HepG2 (cell line): Measurements from ENCODE around the gene PXYLP1. TPM values are rescaled to one million over a fixed set of nuclear protein-coding genes. Genes with fewer than 3 reads are reported as not detected.
A peak's percentile ranks its signal among the peaks of the same experiment; 100 is the strongest.

Experiments used
- ATF7 ChIP-seq, 2 experiments: fragments of 450-650 bp in 1 of 2; sonication (generic) in 1 of 2; formaldehyde crosslinking in 1 of 2; IDR thresholded peaks; 2 replicates each; pipeline versions ENCODE4 v1.4.0 to v1.6.1; 2016 to 2020; ENCODE audit warnings: antibody characterized with exemption in 1 of 2, mild to moderate bottlenecking in 1 of 2, missing genetic modification reagents in 1 of 2
- ATRX ChIP-seq: sonication (generic); formaldehyde crosslinking; IDR thresholded peaks from 2 replicates; pipeline ENCODE4 v1.4.0; 2020; ENCODE audit warnings: missing genetic modification reagents, borderline replicate concordance
- BCL6 ChIP-seq: IDR thresholded peaks from 2 replicates; pipeline ENCODE4 v1.6.1; 2016; ENCODE audit warnings: missing genetic modification reagents, missing compliant biosample characterization
- CBX5 ChIP-seq: sonication (generic); formaldehyde crosslinking; IDR thresholded peaks from 2 replicates; pipeline ENCODE4 v1.4.0; 2020; ENCODE audit warnings: missing genetic modification reagents, borderline replicate concordance
- CREM ChIP-seq, 2 experiments: sonication (generic) in 1 of 2; formaldehyde crosslinking in 1 of 2; IDR thresholded peaks; 2 replicates each; pipeline versions ENCODE4 v1.4.0 to v1.6.1; 2016 to 2020; ENCODE audit warnings: antibody characterized with exemption in 1 of 2, mild to moderate bottlenecking in 1 of 2, missing genetic modification reagents in 1 of 2
- EP300 ChIP-seq, 3 experiments: sonication (generic) in 1 of 3; formaldehyde crosslinking in 1 of 3; IDR thresholded peaks; 2 replicates each; pipeline versions ENCODE4 v1.5.1 to v1.6.1; 2011 to 2020; ENCODE audit warnings: low read depth in 2 of 3, low read length in 2 of 3, borderline replicate concordance in 1 of 3, improper control_type of control experiment in 1 of 3, mild to moderate bottlenecking in 1 of 3, missing genetic modification reagents in 1 of 3, moderate library complexity in 1 of 3
- FOSL2 ChIP-seq: sonication (generic); formaldehyde crosslinking; IDR thresholded peaks from 2 replicates; pipeline ENCODE4 v1.4.0; 2020; ENCODE audit warnings: missing genetic modification reagents
- FOXA1 ChIP-seq, 2 experiments: fragments of 450-650 bp in 1 of 2; sonication (generic) in 1 of 2; formaldehyde crosslinking in 1 of 2; IDR thresholded peaks; 2 replicates each; pipeline versions ENCODE4 v1.4.0 to v1.6.1; 2016 to 2020; ENCODE audit warnings: missing genetic modification reagents in 1 of 2
- FOXA3 ChIP-seq: IDR thresholded peaks from 2 replicates; pipeline ENCODE4 v1.6.1; 2016; ENCODE audit warnings: missing genetic modification reagents, missing compliant biosample characterization
- GABPA ChIP-seq, 2 experiments: IDR thresholded peaks; 2 replicates each; pipeline ENCODE4 v1.6.1; 2011 to 2016; ENCODE audit warnings: low read depth in 2 of 2, low read length in 1 of 2, missing biosample characterization in 1 of 2, missing genetic modification characterization in 1 of 2
- JUN ChIP-seq: sonication (generic); formaldehyde crosslinking; IDR thresholded peaks from 2 replicates; pipeline ENCODE4 v1.4.0; 2020; ENCODE audit warnings: mild to moderate bottlenecking, missing genetic modification reagents
- KAT8 ChIP-seq: IDR thresholded peaks from 2 replicates; pipeline ENCODE4 v1.6.1; 2016; ENCODE audit warnings: missing genetic modification reagents, missing compliant biosample characterization
- ONECUT2 ChIP-seq: sonication (generic); formaldehyde crosslinking; IDR thresholded peaks from 2 replicates; pipeline ENCODE4 v1.4.0; 2020; ENCODE audit warnings: missing genetic modification reagents
- REXO4 ChIP-seq: sonication (generic); formaldehyde crosslinking; IDR thresholded peaks from 2 replicates; pipeline ENCODE4 v1.8.0; 2022; ENCODE audit warnings: missing genetic modification reagents, mild to moderate bottlenecking, borderline replicate concordance
- RXRB ChIP-seq: IDR thresholded peaks from 2 replicates; pipeline ENCODE4 v1.6.1; 2016; ENCODE audit warnings: borderline replicate concordance, missing genetic modification reagents, missing compliant biosample characterization
- SMARCE1 ChIP-seq: fragments of 450-650 bp; IDR thresholded peaks from 2 replicates; pipeline ENCODE4 v1.6.1; 2017; ENCODE audit warnings: borderline replicate concordance
- SOX5 ChIP-seq: IDR thresholded peaks from 2 replicates; pipeline ENCODE4 v1.6.1; 2016; ENCODE audit warnings: borderline replicate concordance
- SOX6 ChIP-seq, 2 experiments: fragments of 450-650 bp in 1 of 2; sonication (generic) in 1 of 2; formaldehyde crosslinking in 1 of 2; IDR thresholded peaks; 2 replicates each; pipeline versions ENCODE4 v1.4.0 to v1.6.1; 2017 to 2020; ENCODE audit warnings: antibody characterized with exemption in 1 of 2, mild to moderate bottlenecking in 1 of 2, missing genetic modification reagents in 1 of 2
- SPEN ChIP-seq: sonication (generic); formaldehyde crosslinking; IDR thresholded peaks from 2 replicates; pipeline ENCODE4 v1.5.1; 2020; ENCODE audit warnings: low read depth, mild to moderate bottlenecking, missing genetic modification reagents
- TBX3 ChIP-seq: fragments of 450-650 bp; IDR thresholded peaks from 2 replicates; pipeline ENCODE4 v1.6.1; 2017; ENCODE audit warnings: antibody characterized with exemption, mild to moderate bottlenecking, inconsistent platforms, borderline replicate concordance
- TRIM24 ChIP-seq: sonication (generic); formaldehyde crosslinking; IDR thresholded peaks from 2 replicates; pipeline ENCODE4 v1.8.0; 2022; ENCODE audit warnings: mild to moderate bottlenecking, missing genetic modification reagents
- ZFP1 ChIP-seq: IDR thresholded peaks from 2 replicates; pipeline ENCODE4 v1.6.1; 2016
- ZNF614 ChIP-seq: IDR thresholded peaks from 2 replicates; pipeline ENCODE4 v1.6.1; 2018; ENCODE audit warnings: missing biosample characterization, missing genetic modification reagents, inconsistent platforms, borderline replicate concordance
- polyA plus RNA-seq, 8 experiments: library from polyadenylated mRNA; depleted of rRNA in 3 of 8; stranded (reverse) in 7 of 8; unstranded in 1 of 8; fragments of >200 nt; fragmentation: Illumina TruSeq in 4 of 8; extraction: Trizol in 4 of 8; gene quantifications; 2 replicates each; pipeline versions ENCODE4 v1.2.1 to v1.2.3, GENCODE V29; 2011 to 2016; ENCODE audit warnings: low read depth in 4 of 8, missing spikeins in 1 of 8, mixed read lengths in 1 of 8; ENCODE audit not compliant: insufficient read depth in 1 of 8
- total RNA-seq, 5 experiments: library from RNA; depleted of rRNA; stranded (reverse); fragments of >200 nt; fragmentation: Illumina TruSeq; extraction: Trizol; gene quantifications; 2 replicates each; pipeline ENCODE4 v1.2.3, GENCODE V29; 2016; ENCODE audit warnings: low read depth in 1 of 5
- TF ChIP-seq, protein P1 (sequence below): IDR thresholded peaks from 2 replicates; pipeline ENCODE4 v1.4.0; 2020; ENCODE audit warnings: mild to moderate bottlenecking, missing genetic modification reagents
- TF ChIP-seq, protein P2 (sequence below): IDR thresholded peaks from 2 replicates; pipeline ENCODE4 v1.6.1; 2016; ENCODE audit warnings: mild to moderate bottlenecking

Gene PXYLP1
- total and polyA plus RNA-seq, 2 of the 13 experiments (the other 11 are each of a cell fraction or from before 2014, with no cell fraction given): 4.9 to 8.1 TPM

- TF ChIP-seq, protein P1, sequence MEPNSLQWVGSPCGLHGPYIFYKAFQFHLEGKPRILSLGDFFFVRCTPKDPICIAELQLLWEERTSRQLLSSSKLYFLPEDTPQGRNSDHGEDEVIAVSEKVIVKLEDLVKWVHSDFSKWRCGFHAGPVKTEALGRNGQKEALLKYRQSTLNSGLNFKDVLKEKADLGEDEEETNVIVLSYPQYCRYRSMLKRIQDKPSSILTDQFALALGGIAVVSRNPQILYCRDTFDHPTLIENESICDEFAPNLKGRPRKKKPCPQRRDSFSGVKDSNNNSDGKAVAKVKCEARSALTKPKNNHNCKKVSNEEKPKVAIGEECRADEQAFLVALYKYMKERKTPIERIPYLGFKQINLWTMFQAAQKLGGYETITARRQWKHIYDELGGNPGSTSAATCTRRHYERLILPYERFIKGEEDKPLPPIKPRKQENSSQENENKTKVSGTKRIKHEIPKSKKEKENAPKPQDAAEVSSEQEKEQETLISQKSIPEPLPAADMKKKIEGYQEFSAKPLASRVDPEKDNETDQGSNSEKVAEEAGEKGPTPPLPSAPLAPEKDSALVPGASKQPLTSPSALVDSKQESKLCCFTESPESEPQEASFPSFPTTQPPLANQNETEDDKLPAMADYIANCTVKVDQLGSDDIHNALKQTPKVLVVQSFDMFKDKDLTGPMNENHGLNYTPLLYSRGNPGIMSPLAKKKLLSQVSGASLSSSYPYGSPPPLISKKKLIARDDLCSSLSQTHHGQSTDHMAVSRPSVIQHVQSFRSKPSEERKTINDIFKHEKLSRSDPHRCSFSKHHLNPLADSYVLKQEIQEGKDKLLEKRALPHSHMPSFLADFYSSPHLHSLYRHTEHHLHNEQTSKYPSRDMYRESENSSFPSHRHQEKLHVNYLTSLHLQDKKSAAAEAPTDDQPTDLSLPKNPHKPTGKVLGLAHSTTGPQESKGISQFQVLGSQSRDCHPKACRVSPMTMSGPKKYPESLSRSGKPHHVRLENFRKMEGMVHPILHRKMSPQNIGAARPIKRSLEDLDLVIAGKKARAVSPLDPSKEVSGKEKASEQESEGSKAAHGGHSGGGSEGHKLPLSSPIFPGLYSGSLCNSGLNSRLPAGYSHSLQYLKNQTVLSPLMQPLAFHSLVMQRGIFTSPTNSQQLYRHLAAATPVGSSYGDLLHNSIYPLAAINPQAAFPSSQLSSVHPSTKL (CRISPR knock-in tag): peak; percentile 85
- TF ChIP-seq ZNF614 (CRISPR knock-in tag): peak; percentile 69; the same call in 1 of the 2 replicates
- no peak for TF ChIP-seq JUN (CRISPR knock-in tag)
- no peak for TF ChIP-seq SPEN (CRISPR knock-in tag)
- TF ChIP-seq CBX5: peak; percentile 37; the same call in 1 of the 2 replicates
- no peak for TF ChIP-seq GABPA (IDR thresholded peaks at IDR 0.05; ENCODE audit: low read depth, low read length)
- 0 out of 2 replicates have a peak, but pooled peaks have one; percentile 29 for TF ChIP-seq GABPA (CRISPR knock-in tag; IDR thresholded peaks at IDR 0.05; ENCODE audit: low read depth)
- TF ChIP-seq SOX5 (CRISPR knock-in tag): peak; percentile 74
- no peak for TF ChIP-seq FOXA1 (IDR thresholded peaks at IDR 0.05)
- TF ChIP-seq FOXA1 (CRISPR knock-in tag; IDR thresholded peaks at IDR 0.05): peak; percentile 92
- TF ChIP-seq FOSL2 (CRISPR knock-in tag): peak; percentile 69
- no peak for TF ChIP-seq ATRX (CRISPR knock-in tag)
- TF ChIP-seq ONECUT2 (CRISPR knock-in tag): no peak
- TF ChIP-seq KAT8 (CRISPR knock-in tag): peak; percentile 58; the same call in 1 of the 2 replicates
- peak; percentile 27; the same call in 1 of the 2 replicates for TF ChIP-seq CREM (IDR thresholded peaks at IDR 0.05)
- no peak for TF ChIP-seq CREM (CRISPR knock-in tag; IDR thresholded peaks at IDR 0.05)
- 0 out of 2 replicates have a peak, but pooled peaks have one; percentile 44 for TF ChIP-seq ZFP1 (CRISPR knock-in tag)
- peak; percentile 65 for TF ChIP-seq BCL6 (CRISPR knock-in tag)
- 0 out of 2 replicates have a peak, but pooled peaks have one; percentile 19 for TF ChIP-seq RXRB
- no peak for TF ChIP-seq SMARCE1
- TF ChIP-seq TRIM24: peak; percentile 81; the same call in 1 of the 2 replicates
- TF ChIP-seq FOXA3 (CRISPR knock-in tag): peak; percentile 92
- TF ChIP-seq TBX3: peak; percentile 45; the same call in 1 of the 2 replicates
- TF ChIP-seq SOX6 (IDR thresholded peaks at IDR 0.05): no peak
- peak; percentile 67 for TF ChIP-seq SOX6 (CRISPR knock-in tag; IDR thresholded peaks at IDR 0.05)
- no peak for TF ChIP-seq REXO4 (CRISPR knock-in tag)
- TF ChIP-seq ATF7 (IDR thresholded peaks at IDR 0.05): peak; percentile 23; the same call in 1 of the 2 replicates
- no peak for TF ChIP-seq ATF7 (CRISPR knock-in tag; IDR thresholded peaks at IDR 0.05)
- peak; percentile 49 to 67; a peak in 1 of 4 replicates for TF ChIP-seq EP300 (IDR thresholded peaks at IDR 0.05; ENCODE audit: low read depth in 2 of 2, low read length in 2 of 2)
- no peak for TF ChIP-seq EP300 (CRISPR knock-in tag; IDR thresholded peaks at IDR 0.05; ENCODE audit: borderline replicate concordance)
- TF ChIP-seq, protein P2, sequence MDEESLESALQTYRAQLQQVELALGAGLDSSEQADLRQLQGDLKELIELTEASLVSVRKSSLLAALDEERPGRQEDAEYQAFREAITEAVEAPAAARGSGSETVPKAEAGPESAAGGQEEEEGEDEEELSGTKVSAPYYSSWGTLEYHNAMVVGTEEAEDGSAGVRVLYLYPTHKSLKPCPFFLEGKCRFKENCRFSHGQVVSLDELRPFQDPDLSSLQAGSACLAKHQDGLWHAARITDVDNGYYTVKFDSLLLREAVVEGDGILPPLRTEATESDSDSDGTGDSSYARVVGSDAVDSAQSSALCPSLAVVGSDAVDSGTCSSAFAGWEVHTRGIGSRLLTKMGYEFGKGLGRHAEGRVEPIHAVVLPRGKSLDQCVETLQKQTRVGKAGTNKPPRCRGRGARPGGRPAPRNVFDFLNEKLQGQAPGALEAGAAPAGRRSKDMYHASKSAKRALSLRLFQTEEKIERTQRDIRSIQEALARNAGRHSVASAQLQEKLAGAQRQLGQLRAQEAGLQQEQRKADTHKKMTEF: 0 out of 2 replicates have a peak, but pooled peaks have one; percentile 48
Observed at GRCh38 chr3:141275973-141276372, 44.3 kb downstream of the PXYLP1 start (continued).
